Measurements from ENCODE around the gene C1orf146.
"Not testable (repeated sequence)": the region's sequence is repeated elsewhere in the genome, so short reads cannot be mapped to it uniquely, and the experiment has no call there.

The C1orf146 gene

DNA sequence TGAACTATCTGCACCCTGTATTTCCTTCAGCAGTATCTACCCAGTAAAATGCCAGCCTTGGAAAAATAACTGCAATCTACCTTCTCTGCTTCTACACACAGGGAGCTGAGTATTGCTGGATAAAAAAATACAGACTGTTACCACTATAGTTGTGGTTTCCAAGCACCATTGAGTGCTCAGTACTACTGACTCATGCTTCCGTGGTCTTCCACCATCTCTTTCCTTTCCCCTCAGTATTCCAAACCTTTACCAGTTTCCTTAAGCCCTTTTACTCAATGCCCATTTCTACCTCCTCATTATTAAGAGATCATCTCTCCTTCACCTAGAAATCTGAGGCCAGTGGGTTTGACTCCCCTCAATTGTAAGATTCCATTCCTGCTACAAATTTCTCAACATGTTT, 57.2 kb downstream of the C1orf146 start:
- no peak for DNase-seq (ENCODE audit: low spot score)

DNA sequence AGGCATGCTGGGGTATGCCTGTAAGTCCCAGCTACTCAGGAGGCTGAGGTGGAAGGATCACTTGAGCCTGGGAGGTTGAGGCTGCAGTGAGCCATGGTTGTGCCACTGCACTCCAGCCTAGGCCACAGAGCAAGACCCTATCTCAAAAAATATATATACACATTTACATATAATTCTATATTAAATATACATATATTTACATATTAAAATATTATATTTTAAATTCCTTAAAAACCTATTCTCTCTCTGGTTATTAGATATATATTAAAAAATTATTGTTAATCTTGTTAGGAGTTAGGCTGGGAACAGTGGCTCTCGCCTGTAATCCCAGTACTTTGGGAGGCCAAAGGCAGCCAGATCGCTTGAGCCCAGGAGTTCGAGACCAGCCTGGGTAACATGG, 58.4 kb downstream of the C1orf146 start:
- no peak for DNase-seq (ENCODE audit: low spot score)

DNA sequence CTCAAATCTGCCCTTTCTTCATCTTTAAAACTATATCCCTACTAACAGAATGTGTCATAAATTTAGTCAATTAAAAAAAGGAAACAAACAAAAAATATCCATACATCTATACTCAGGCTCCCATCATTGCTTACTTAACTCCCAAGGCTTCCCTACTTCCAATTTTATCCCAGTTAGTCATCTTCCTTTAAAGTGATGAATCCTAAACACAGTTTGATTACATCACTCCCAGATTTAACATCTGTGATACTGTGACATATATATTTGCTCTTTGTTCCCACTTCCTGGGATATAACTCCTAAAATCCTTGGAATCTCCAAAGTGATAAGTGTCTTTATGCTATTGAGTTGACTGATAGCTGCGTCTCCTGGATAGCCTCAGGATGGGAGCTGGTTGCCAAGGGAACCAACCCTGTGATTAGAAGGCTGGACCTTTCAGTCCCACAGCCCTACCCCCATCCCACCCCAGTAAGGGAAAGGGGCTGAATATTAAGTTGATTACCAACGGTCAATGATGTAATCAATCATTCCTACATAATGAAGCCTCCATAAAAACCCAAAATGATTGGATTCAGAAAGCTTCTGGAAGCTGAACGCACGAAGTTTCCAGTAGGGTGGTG, 59.5 kb downstream of the C1orf146 start:
- DNase-seq (ENCODE audit: low spot score), result no peak

DNA sequence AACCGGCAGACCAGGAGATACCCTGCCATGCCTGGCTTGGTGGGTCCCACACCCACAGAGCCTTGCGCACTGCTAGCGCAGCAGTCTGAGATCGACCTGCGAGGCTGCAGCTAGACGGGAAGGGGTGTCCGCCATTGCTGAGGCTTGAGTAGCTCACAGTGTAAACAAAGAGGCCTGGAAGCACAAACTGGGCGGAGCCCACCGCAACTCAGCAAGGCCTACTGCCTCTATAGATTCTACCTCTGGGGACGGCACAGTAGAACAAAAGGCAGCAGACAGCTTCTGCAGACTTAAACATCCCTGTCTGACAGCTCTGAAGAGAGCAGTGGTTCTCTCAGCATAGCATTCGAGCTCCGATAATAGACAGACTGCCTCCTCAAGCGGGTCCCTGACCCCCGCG, 62.1 kb downstream of the C1orf146 start:
- not testable (repeated sequence) for DNase-seq (ENCODE audit: low spot score)

DNA sequence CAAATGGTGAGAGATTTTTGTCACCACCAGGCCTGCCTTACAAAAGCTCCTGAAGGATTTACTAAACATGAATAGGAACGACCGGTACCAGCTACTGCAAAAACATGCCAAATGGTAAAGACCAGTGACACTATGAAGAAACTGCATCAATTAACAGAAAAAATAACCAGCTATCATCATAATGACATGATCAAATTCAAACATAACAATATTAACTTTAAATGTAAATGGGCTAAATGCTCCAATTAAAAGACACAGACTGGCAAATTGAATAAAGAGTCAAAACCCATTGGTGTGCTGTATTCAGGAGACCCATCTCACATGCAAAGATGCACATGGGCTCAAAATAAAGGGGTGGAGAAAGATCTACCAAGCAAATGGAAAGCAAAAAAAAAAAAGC, 63.7 kb downstream of the C1orf146 start:
- not testable (repeated sequence) for DNase-seq (ENCODE audit: low spot score)

DNA sequence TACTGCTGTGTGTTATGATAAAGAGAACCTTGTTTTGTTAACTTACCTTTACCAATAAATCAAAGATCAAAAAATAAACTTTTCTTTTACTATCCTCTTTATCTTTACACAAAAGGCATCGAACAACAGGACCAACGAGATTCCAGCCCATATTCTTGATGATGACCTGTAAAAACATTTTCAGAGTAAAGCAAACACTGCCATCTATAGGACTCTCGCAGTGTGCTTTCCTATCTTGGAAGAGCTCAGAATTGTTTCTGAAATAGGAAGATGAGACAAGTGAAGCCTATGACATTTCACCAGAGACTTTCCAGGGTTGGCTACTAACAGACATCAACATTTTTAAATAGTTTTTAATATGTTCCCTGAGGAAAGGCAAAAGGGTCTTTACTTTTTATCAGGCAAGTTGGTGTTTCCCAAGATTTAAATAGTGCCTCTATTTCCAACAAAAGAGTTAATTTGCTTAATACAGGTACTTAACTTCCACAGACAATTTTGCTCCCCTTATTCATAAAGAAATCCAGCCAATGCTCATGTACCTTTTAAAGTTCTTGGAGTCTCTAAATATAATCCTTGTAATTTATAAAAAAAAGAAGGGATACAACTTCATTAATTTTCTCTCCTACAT, 73.8 kb downstream of the C1orf146 start:
- peak; percentile 11 for DNase-seq (ENCODE audit: low spot score)
